OCI-LY3 (cell line): ENCODE measurements around the gene IQSEC1.

ENCODE experiments used
- H2AFZ ChIP-seq: fragments of 200-600, 300-600 bp; shearing (Covaris generic); 2 replicates; pipeline ENCODE4 v1.6.0; 2014; ENCODE audit warnings: antibody characterized with exemption, low read depth, low read length
- H3K27ac ChIP-seq: fragments of 200-600, 300-600 bp; sonication (generic); 2 replicates; pipeline ENCODE4 v1.5.1; 2014; ENCODE audit warnings: mild to moderate bottlenecking, low read length, moderate library complexity, mixed read lengths
- H3K27me3 ChIP-seq: fragments of 200-600, 300-600 bp; sonication (generic); 2 replicates; pipeline ENCODE4 v1.6.1; 2014; ENCODE audit warnings: low read depth, low read length, mixed read lengths
- H3K36me3 ChIP-seq: fragments of 200-600, 300-600 bp; sonication (generic); replicated peaks from 2 replicates; pipeline ENCODE3; 2014; ENCODE audit warnings: low read depth, low read length, mixed read lengths
- H3K4me1 ChIP-seq: fragments of 300-600, 200-600 bp; sonication (generic); 2 replicates; pipeline ENCODE4 v1.6.1; 2014; ENCODE audit warnings: low read length, mixed read lengths
- H3K4me2 ChIP-seq: fragments of 200-600, 300-600 bp; sonication (generic); 2 replicates; pipeline ENCODE4 v1.6.1; 2014; ENCODE audit warnings: low read length, mixed read lengths
- H3K4me3 ChIP-seq: fragments of 300-600, 200-600 bp; sonication (generic); 2 replicates; pipeline ENCODE4 v1.5.1; 2014; ENCODE audit warnings: antibody characterized with exemption, mild to moderate bottlenecking, low read length, moderate library complexity
- H3K79me2 ChIP-seq: fragments of 300-600, 200-600 bp; shearing (Covaris generic); 2 replicates; pipeline ENCODE4 v1.6.1; 2014; ENCODE audit warnings: mild to moderate bottlenecking, low read length, mixed read lengths
- H3K9ac ChIP-seq: fragments of 300-600, 200-600 bp; shearing (Covaris generic); 2 replicates; pipeline ENCODE4 v1.6.0; 2014; ENCODE audit warnings: mild to moderate bottlenecking, low read length, moderate library complexity
- H3K9me3 ChIP-seq: fragments of 200-600, 300-600 bp; shearing (Covaris generic); 2 replicates; pipeline ENCODE4 v1.6.1; 2014; ENCODE audit warnings: low read length, mixed read lengths; ENCODE audit not compliant: insufficient read depth
- H4K20me1 ChIP-seq: fragments of 200-600, 300-600 bp; sonication (generic); 2 replicates; pipeline ENCODE4 v1.6.1; 2016; ENCODE audit warnings: low read length, mixed read lengths; ENCODE audit not compliant: insufficient read depth
- EZH2phosphoT487 ChIP-seq: fragments of 200-600 bp; shearing (Covaris generic); IDR thresholded peaks from 2 replicates; pipeline ENCODE4 v1.6.1; 2018; ENCODE audit warnings: antibody characterized with exemption, mixed run types, low read depth
- TF ChIP-seq, protein P1 (sequence below): fragments of 200-600, 300-600 bp; sonication (generic); IDR thresholded peaks from 2 replicates; pipeline ENCODE4 v1.5.1; 2014; ENCODE audit warnings: antibody characterized with exemption, low read length, low read depth

Gene IQSEC1

DNA sequence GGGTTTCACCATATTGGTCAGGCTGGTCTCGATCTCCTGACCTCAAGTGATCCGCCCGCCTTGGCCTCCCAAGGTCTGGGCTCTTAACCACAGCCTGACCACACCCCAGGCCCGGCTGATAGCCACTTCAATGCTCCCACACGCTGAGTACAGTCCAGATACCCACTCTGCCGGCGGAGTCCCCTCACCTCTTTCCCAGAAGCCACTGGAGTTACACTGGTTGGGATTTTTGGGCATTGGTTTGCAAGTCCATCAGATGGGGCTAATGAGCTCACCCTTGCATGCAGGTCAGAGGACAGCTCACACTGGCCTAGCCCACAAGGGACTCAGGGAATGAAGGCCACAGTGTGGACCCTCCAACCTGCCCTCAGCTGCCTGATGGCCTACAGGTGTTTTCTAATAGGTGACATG, 60.1 kb downstream of the IQSEC1 start:
- H2AFZ ChIP-seq = no peak overlapping the region
- peak overlapping the region; percentile 85 for H3K4me3 ChIP-seq
- peaks cover 67% of the 10 kb centered on the region for H4K20me1 ChIP-seq
- TF ChIP-seq, protein P1, sequence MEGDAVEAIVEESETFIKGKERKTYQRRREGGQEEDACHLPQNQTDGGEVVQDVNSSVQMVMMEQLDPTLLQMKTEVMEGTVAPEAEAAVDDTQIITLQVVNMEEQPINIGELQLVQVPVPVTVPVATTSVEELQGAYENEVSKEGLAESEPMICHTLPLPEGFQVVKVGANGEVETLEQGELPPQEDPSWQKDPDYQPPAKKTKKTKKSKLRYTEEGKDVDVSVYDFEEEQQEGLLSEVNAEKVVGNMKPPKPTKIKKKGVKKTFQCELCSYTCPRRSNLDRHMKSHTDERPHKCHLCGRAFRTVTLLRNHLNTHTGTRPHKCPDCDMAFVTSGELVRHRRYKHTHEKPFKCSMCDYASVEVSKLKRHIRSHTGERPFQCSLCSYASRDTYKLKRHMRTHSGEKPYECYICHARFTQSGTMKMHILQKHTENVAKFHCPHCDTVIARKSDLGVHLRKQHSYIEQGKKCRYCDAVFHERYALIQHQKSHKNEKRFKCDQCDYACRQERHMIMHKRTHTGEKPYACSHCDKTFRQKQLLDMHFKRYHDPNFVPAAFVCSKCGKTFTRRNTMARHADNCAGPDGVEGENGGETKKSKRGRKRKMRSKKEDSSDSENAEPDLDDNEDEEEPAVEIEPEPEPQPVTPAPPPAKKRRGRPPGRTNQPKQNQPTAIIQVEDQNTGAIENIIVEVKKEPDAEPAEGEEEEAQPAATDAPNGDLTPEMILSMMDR = peak; percentile 21; the same call in 1 of the 2 replicates
- TF ChIP-seq EZH2phosphoT487 = no peak
- peak overlapping the region; percentile 91 for H3K27ac ChIP-seq
- peak overlapping the region; percentile 97 for H3K4me2 ChIP-seq
- H3K36me3 ChIP-seq = peaks cover 50% of the 10 kb centered on the region
- peaks cover 98% of the 10 kb centered on the region for H3K79me2 ChIP-seq
- no peaks in the 10 kb centered on the region for H3K9me3 ChIP-seq
- no peaks in the 10 kb centered on the region for H3K27me3 ChIP-seq
- peaks cover 99% of the 10 kb centered on the region for H3K4me1 ChIP-seq
- peak overlapping the region; percentile 96 for H3K9ac ChIP-seq

DNA sequence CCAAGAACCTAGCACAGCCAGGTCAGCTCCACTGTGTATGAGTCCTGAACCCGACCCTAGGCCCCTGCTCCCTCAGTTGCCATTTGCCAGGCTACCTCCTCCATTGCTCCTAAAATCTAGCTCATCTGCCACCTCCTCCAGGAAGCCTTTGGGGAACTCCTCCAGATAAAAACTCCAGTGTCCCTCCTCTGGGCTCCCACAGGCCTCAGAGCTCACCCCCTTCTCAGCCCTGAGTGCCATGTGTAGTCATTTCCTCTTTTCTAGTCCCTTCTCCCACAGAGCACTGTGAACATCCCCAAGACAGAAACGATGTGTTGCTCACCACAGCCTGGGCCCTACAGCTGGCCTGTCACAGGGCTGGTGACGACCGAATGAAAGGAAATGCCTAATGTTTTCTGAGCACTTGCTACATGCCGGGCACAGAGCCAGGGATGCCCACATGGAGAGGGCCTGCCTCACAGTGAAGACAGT, 61.0 kb downstream of the IQSEC1 start:
- H2AFZ ChIP-seq = no peak overlapping the region
- no peaks in the 10 kb centered on the region for H3K9me3 ChIP-seq
- TF ChIP-seq, protein P1 = no peak
- TF ChIP-seq EZH2phosphoT487 = no peak
- H4K20me1 ChIP-seq = peaks cover 68% of the 10 kb centered on the region
- H3K27me3 ChIP-seq = no peaks in the 10 kb centered on the region
- peaks cover 50% of the 10 kb centered on the region for H3K36me3 ChIP-seq
- H3K4me3 ChIP-seq = peak overlapping the region; percentile 26
- peak overlapping the region; percentile 96 for H3K9ac ChIP-seq
- peak overlapping the region; percentile 97 for H3K4me2 ChIP-seq
- H3K79me2 ChIP-seq = peaks cover 98% of the 10 kb centered on the region
- H3K4me1 ChIP-seq = peaks cover 99% of the 10 kb centered on the region
- peak overlapping the region; percentile 91 for H3K27ac ChIP-seq

DNA sequence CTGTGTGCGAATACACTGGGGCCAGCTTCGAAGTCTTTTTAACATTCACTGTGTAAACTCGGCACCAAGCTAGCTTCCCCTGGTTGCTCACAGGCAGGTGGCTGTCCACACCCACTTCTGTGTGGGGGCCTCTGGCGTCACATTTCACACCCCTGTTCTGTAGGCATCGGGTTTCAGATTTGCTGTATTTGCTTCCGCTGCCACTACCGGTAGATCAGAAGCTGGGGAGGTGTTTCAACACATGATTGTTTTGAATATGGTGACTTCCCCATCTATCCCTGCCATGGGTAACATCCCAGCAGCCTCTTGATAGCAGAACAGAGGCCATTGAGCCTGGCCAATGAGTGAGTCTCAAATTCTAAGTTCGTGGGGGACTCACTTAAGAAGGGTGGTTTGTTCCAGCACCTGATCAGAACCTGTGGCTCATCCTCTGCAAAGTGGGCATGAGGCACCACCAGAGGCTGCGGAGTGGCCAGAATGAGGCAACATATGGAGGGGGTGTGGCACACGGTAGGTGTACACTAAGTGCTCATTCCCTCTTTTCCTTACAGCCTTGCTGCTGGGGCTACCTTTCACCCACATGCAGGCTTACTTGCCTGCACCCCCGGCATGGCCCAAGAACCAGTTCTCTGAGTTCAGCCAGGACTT, 61.5 kb downstream of the IQSEC1 start:
- H3K27ac ChIP-seq = peak overlapping the region; percentile 91
- peak overlapping the region; percentile 96 for H3K9ac ChIP-seq
- H2AFZ ChIP-seq = no peak overlapping the region
- H3K4me1 ChIP-seq = peaks cover 99% of the 10 kb centered on the region
- TF ChIP-seq EZH2phosphoT487 = no peak
- TF ChIP-seq, protein P1 = no peak; the same call in 1 of the 2 replicates
- no peaks in the 10 kb centered on the region for H3K9me3 ChIP-seq
- peaks cover 68% of the 10 kb centered on the region for H4K20me1 ChIP-seq
- peaks cover 98% of the 10 kb centered on the region for H3K79me2 ChIP-seq
- peak overlapping the region; percentile 97 for H3K4me2 ChIP-seq
- peaks cover 50% of the 10 kb centered on the region for H3K36me3 ChIP-seq
- no peaks in the 10 kb centered on the region for H3K27me3 ChIP-seq
- H3K4me3 ChIP-seq = peak overlapping the region; percentile 54

DNA sequence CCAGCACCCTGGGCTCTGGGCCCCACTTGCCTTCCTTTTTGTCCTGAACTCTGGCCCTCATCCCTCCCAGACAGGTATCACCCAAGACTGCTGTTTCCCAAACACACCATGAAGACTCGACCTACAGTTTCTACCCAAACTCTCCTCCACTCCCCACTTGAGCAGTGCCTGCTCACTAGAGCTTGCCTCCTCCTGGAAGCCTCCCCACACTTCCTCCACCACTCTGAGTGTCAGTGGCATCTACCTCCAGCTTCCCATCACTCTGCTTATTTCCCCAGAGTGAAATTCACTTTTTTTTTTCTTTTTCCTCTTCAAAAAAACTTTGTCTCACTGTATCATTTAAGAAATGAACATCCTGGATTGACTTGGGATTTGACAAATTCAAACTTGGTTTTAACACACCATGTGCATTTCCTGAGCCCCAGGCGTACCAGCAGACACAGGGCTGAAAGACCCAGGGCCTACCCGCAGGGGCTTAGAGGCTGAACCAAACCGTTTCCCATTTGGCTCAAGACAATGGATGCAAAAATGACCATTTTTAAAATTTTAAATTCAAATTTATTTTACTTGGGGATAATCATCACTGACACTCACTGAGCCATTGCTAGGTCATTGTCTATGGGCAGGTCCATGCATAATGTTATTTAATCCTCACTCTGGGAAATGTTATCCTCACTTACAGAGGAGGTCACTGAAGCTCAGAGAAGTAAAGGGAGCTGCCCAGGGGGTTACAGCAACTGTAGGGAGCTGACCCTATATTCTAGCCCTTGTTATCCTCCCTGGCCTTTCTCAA, 62.3 kb downstream of the IQSEC1 start:
- H3K36me3 ChIP-seq = peaks cover 57% of the 10 kb centered on the region
- TF ChIP-seq EZH2phosphoT487 = no peak
- TF ChIP-seq, protein P1 = no peak
- H3K79me2 ChIP-seq = peaks cover 98% of the 10 kb centered on the region
- peaks cover 75% of the 10 kb centered on the region for H4K20me1 ChIP-seq
- no peak overlapping the region for H2AFZ ChIP-seq
- H3K4me2 ChIP-seq = peak overlapping the region; percentile 97
- no peaks in the 10 kb centered on the region for H3K9me3 ChIP-seq
- no peaks in the 10 kb centered on the region for H3K27me3 ChIP-seq
- peak overlapping the region; percentile 54 for H3K4me3 ChIP-seq
- peaks cover 99% of the 10 kb centered on the region for H3K4me1 ChIP-seq
- H3K27ac ChIP-seq = peak overlapping the region; percentile 91
- peak overlapping the region; percentile 58 for H3K9ac ChIP-seq
